GM12878 (cell line): ENCODE measurements around the gene IL11.

Experiments
- EP300 ChIP-seq, 2 experiments: fragments of 150-350 bp in 1 of 2; IDR thresholded peaks; 2 replicates each; pipeline ENCODE4 v1.6.1; 2011 to 2012; ENCODE audit warnings: low read depth in 2 of 2, low read length in 2 of 2, borderline replicate concordance in 1 of 2, improper control_type of control experiment in 1 of 2, inconsistent platforms in 1 of 2; ENCODE audit not compliant: control insufficient read depth in 1 of 2
- EZH2 ChIP-seq: IDR thresholded peaks from 2 replicates; pipeline ENCODE4 v1.6.1; 2012; ENCODE audit warnings: low read depth, mild to moderate bottlenecking, control low read depth, inconsistent platforms, low read length, borderline replicate concordance; ENCODE audit not compliant: control insufficient read depth
- JUND ChIP-seq: IDR thresholded peaks from 2 replicates; pipeline ENCODE4 v1.6.1; 2012; ENCODE audit warnings: low read depth, mild to moderate bottlenecking, low read length, improper control_type of control experiment, moderate library complexity
- MAX ChIP-seq: IDR thresholded peaks from 2 replicates; pipeline ENCODE4 v1.6.1; 2012; ENCODE audit warnings: low read depth, low read length, improper control_type of control experiment
- MTA3 ChIP-seq: IDR thresholded peaks from 2 replicates; pipeline ENCODE4 v1.6.1; 2012; ENCODE audit warnings: low read length, inconsistent platforms, borderline replicate concordance
- RAD21 ChIP-seq: IDR thresholded peaks from 2 replicates; pipeline ENCODE4 v1.6.1; 2011; ENCODE audit warnings: mild to moderate bottlenecking, low read depth, low read length, moderate library complexity; ENCODE audit not compliant: insufficient read depth
- SIN3A ChIP-seq: IDR thresholded peaks from 2 replicates; pipeline ENCODE4 v1.6.1; 2012; ENCODE audit warnings: low read depth, low read length, improper control_type of control experiment
- TF ChIP-seq, protein P1 (sequence below), 3 experiments: IDR thresholded peaks in 2 of 3; conservative IDR thresholded peaks in 1 of 3; 2 replicates each; pipeline ENCODE4 v1.5.1; 2011; ENCODE audit warnings: low read depth in 3 of 3, low read length in 3 of 3, mild to moderate bottlenecking in 3 of 3, control low read depth in 2 of 3, moderate library complexity in 2 of 3, inconsistent platforms in 1 of 3, mixed read lengths in 1 of 3; ENCODE audit not compliant: control insufficient read depth in 2 of 3, insufficient read depth in 1 of 3; ENCODE audit errors: extremely low read depth in 1 of 3

DNA sequence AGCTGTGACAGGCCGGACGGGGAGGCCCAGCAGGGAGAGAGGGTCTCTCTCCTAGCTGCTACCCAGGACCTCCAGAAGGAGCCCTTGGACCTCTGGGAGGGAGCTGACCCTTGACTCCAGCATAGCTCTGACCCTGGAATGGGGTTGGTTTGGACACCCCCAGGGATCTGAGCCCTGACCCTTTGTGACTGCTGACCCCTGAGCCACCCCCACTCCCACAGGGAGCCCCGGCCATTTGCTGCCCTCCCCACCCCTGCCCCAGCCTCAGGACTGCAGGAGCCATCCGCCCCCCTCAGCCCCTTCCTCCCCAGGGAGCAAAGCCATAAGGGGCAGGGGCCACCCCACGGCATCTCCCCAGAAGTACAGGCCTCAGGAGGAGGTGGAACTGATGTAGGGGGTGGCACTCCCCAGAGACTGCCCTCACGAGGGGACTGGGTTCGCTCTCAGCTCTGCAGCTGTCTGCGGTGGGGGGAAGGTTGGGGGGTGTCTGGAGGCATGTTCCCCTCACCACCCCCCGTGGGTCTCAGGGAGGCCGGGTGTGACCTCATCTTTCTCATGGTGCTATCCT is 22.7 kb downstream of the IL11 start:
- no peak for TF ChIP-seq EZH2
- TF ChIP-seq MAX = no peak
- no peak for TF ChIP-seq EP300 (IDR thresholded peaks at IDR 0.05; ENCODE audit: borderline replicate concordance in 1 of 2, control insufficient read depth in 1 of 2, low read depth in 2 of 2, low read length in 2 of 2)
- TF ChIP-seq RAD21 = no peak
- TF ChIP-seq JUND = no peak
- no peak for TF ChIP-seq MTA3
- TF ChIP-seq, protein P1, sequence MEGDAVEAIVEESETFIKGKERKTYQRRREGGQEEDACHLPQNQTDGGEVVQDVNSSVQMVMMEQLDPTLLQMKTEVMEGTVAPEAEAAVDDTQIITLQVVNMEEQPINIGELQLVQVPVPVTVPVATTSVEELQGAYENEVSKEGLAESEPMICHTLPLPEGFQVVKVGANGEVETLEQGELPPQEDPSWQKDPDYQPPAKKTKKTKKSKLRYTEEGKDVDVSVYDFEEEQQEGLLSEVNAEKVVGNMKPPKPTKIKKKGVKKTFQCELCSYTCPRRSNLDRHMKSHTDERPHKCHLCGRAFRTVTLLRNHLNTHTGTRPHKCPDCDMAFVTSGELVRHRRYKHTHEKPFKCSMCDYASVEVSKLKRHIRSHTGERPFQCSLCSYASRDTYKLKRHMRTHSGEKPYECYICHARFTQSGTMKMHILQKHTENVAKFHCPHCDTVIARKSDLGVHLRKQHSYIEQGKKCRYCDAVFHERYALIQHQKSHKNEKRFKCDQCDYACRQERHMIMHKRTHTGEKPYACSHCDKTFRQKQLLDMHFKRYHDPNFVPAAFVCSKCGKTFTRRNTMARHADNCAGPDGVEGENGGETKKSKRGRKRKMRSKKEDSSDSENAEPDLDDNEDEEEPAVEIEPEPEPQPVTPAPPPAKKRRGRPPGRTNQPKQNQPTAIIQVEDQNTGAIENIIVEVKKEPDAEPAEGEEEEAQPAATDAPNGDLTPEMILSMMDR (IDR thresholded peaks at IDR 0.05 in 2 of 3, conservative IDR thresholded peaks at IDR 0.05 in 1 of 3; ENCODE audit: control insufficient read depth in 2 of 3, extremely low read depth in 1 of 3, insufficient read depth in 1 of 3, low read depth in 3 of 3, low read length in 3 of 3) = no peak
- no peak for TF ChIP-seq SIN3A
